B cell (primary cell): ENCODE results near the gene WDHD1.

ENCODE experiments used
- EZH2 ChIP-seq: IDR thresholded peaks from 2 replicates; pipeline ENCODE4 v1.6.1; 2012; ENCODE audit warnings: borderline replicate concordance, low read depth, mild to moderate bottlenecking, moderate library complexity, low read length; ENCODE audit not compliant: insufficient read depth, poor library complexity, severe bottlenecking
- TF ChIP-seq, protein P1 (sequence below): fragments of 200-600 bp; IDR thresholded peaks from one replicate; pipeline ENCODE4 v1.8.0; 2022; ENCODE audit warnings: antibody characterized with exemption, mild to moderate bottlenecking

DNA sequence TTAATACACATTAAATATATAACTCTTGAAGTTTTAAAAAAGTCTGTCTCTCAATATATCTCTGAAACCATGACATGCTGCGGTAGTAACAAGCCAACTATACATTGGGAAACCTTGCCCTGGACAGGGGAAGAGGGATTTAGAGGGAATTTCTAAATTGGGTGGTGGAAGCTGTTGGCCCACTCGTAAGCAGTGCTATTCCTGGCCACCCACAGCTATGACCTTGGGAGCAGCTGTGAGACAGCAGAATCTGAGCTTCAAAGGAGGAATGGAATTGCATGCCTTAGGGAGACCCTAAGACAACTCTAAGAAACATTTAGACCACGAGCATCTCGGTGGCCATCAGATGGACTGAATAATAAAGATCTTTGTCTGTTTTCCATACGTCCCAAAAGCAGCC, 108.5 kb downstream of the WDHD1 start:
- no peak for TF ChIP-seq EZH2
- TF ChIP-seq, protein P1, sequence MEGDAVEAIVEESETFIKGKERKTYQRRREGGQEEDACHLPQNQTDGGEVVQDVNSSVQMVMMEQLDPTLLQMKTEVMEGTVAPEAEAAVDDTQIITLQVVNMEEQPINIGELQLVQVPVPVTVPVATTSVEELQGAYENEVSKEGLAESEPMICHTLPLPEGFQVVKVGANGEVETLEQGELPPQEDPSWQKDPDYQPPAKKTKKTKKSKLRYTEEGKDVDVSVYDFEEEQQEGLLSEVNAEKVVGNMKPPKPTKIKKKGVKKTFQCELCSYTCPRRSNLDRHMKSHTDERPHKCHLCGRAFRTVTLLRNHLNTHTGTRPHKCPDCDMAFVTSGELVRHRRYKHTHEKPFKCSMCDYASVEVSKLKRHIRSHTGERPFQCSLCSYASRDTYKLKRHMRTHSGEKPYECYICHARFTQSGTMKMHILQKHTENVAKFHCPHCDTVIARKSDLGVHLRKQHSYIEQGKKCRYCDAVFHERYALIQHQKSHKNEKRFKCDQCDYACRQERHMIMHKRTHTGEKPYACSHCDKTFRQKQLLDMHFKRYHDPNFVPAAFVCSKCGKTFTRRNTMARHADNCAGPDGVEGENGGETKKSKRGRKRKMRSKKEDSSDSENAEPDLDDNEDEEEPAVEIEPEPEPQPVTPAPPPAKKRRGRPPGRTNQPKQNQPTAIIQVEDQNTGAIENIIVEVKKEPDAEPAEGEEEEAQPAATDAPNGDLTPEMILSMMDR, result no peak
